Muscle of back (tissue), 11 donors: ENCODE measurements around the gene CDPF1. TPM values are rescaled to one million over a fixed set of nuclear protein-coding genes. Genes with fewer than 3 reads are reported as not detected.
"Not testable (repeated sequence)": the region's sequence is repeated elsewhere in the genome, so short reads cannot be mapped to it uniquely, and the experiment has no call there.

ENCODE experiments used
- DNase-seq, 3 donors: peaks; one replicate each; pipeline versions ENCODE4 v3.0.0 to v3.0.0-alpha.2; 2013
- polyA plus RNA-seq, 10 donors: library from polyadenylated mRNA; unstranded; fragments of 120-200 nt; gene quantifications; one replicate each; pipeline ENCODE4 v1.2.1, GENCODE V29; 2013; ENCODE audit not compliant: insufficient read length in 10 of 10

CDPF1 gene
- polyA plus RNA-seq, 10 donors, result 9.7 to 12.6 (median 11.4) TPM

DNA sequence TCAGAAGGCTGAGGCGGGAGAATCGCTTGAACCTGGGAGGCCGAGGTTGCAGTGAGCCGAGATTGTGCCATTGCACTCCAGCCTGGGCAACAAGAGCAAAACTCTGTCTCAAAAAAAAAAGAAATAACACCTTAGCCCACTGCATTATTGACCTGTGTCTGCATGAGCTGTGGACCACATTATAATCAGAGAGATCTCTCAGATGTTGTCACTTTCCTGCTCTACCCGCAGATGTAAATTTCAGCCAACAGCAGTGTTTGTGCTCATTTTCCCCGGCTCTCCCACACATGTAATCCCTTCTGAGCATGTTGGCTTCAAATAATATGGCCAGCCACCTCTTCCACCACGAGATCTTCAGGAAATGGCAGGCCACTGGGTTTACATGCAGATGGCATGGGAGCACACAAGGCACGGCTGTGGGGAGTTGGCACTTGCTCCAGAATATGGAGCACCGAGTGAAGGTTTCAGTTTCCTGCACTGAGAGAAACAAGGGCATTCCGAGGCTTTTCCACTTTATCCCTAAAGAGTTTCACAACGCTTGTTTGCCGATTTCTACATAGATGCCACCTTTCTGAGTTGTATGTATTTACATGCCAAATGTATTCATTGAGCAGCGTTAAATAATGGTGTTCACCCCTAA lies 19.7 kb downstream of the CDPF1 start:
- DNase-seq, result no peak

GRCh38 chr22:46229701-46230100 lies 20.4 kb downstream of the CDPF1 start:
- no peak for DNase-seq

DNA sequence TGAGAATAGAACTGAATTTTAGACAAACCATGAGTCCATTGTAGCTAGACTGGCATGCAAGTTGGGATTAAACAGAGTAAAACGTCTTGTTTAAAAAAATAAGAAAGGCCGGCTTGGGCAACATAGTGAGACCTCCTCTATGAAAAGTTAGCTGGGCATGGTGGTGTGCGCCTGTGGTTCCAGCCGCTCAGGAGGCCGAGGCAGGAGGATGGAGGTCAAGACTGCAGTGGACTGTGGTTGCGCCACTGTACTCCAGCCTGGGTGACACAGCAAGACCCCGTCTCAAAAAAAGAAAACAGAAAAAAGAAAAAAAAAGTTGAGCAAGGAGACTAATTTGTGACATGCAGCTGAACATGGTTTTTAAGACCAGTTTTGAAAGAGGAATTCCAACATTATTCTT lies 23.5 kb downstream of the CDPF1 start:
- no peak for DNase-seq

- DNase-seq, result no peak
These were observed 24.5 kb downstream of the CDPF1 start for GRCh38 chr22:46225631-46226030.

DNA sequence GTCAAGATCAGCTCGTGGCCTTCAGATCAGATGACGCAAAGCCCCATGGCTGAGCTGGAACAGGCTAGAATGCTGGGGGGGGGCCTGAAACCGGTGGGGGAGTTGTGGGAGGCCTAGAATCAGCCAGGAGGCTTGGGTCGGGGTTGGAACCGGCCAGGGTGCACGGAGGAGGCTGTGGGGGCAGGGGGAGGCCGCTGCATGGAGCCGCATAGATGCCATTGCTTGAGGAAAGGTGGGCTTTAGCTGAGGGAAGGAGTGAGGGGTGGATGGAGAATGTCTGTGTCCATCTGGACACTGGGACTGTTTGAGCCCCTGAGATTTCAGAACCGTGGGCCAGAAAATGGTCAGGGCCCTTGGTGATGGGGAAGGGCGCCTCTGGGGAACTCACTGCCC lies 25.2 kb downstream of the CDPF1 start:
- DNase-seq, result no peak

- no peak for DNase-seq
These were observed 25.8 kb downstream of the CDPF1 start for GRCh38 chr22:46224044-46224897.

GRCh38 chr22:46220921-46221320 lies 29.2 kb downstream of the CDPF1 start:
- DNase-seq, result no peak

- DNase-seq, result no peak
These were observed 30.5 kb downstream of the CDPF1 start for GRCh38 chr22:46219636-46220035.

- DNase-seq, result no peak
These were observed 35.5 kb downstream of the CDPF1 start for GRCh38 chr22:46214616-46215015.

DNA sequence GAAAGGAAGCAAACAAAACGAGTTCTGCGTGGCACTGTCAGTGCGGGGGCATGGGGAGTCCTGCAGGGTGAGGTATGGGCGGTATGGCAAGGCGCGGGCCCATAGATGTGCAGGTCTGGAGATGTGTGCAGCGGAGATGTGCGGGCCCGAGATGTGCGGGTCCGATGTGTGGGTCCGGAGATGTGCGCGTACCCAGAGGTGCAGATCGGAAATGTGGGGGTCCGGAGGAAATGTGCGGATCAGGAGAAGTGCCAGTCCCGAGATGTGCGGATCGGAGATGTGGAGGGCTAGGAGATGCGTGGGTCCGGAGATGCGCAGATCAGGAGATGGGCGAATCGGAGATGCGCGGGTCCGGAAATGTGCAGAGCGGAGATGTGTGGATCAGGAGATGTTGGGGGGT lies 35.9 kb downstream of the CDPF1 start:
- DNase-seq, result no peak

DNA sequence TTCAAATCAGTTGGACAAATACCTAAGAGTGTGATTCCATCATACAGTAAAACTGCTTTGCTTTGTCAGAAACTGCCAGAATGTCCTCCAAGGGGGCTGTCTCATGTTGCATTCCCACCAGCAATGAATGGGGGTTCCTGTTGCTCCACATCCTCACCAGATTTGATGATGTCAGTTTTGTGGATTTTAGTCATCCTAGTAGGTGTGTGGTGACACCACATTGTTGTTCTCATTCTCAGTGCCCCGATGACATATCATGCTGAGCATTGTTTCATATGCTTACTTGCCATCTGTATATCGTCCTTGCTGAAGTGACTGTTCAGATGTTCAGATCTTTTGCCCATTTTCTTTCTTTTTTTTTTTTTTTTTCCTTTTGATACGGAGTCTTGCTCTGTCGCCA lies 37.0 kb downstream of the CDPF1 start:
- no peak for DNase-seq

DNA sequence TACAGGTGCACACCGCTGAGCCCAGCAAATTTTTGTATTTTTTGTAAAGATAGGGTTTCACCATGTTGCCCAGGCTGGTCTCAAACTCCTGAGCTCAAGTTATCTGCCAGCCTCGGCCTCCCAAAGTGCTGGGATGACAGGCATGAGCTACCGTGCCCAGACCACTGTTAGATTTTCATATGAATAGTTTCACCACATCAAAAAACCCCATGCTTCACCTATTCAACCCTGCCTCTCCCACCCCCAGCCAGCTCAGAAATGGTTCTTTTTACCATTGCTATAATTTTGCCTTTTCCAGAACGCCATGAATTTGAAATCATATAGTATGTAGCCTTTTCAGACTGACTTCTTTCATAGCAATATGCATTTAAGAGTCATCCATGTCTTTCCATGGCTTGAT lies 37.9 kb downstream of the CDPF1 start:
- no peak for DNase-seq

- no peak for DNase-seq
These were observed 40.8 kb downstream of the CDPF1 start for GRCh38 chr22:46209262-46209661.

- DNase-seq, result no peak
These were observed 46.5 kb downstream of the CDPF1 start for GRCh38 chr22:46203601-46203980.

DNA sequence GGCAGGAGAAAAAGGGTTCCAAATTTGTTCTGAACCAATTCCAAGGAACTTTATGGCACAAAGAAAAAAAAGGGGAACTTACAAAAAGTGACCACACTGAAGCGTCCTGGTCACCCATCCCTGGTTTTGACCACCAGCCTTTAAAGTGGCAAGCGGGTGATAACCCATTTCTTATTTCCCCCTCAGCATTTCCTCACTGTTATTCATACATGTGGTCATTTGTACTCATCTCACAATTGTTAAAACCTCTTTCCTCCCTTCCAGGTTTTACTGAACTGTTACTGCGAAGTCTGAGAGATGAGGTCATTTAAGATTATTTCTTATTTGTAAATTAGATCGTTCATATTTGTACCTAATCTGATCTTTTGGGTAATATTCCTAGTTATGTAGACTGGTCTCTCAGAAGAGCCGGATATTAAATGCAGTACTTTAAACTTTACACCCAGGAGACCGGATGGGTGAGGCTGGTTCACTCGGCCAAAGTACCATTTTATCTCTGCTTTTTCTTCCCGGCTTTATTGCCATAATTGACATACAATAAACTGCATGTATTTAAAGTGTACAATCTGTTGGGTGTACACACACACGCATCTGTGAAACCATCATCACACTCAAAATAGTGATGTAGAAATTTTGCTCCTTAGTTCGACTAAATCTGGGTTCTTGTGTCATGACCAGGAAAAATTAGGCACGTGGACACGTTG lies 47.0 kb downstream of the CDPF1 start:
- DNase-seq, result no peak

DNA sequence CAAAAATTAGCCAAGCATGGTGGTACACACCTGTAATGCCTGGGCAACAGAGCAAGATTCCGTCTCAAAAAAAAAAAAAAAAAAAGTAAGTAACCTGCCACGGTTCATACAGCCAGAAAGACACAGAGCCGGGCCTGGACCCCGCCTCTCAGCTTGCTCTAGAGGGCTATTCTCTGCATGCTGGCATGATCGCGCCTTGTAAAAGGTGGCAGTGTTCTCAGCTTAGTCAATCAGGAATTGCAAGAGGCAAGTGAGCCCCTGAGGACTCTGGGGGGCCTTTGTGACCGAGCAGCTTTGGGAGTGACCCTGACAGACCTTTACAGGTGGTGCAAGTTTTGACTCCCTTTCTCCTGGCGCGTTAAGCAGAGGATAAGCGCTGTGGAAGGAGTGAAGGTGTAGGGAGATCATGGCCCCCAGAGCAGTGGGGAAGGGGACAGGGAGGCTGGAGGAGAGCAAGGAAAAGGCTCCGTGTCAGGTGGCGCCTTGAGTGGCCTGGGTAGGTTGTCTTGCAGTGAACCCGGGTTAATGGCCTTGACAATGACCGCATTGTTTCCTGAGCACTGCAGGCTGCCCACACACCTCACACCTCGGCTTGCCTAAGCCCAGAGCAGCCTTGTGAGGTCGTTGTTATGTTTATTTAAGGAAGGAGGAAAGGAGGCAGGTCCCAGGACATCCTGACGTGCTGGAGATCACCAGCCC lies 48.9 kb downstream of the CDPF1 start:
- DNase-seq, result no peak

DNA sequence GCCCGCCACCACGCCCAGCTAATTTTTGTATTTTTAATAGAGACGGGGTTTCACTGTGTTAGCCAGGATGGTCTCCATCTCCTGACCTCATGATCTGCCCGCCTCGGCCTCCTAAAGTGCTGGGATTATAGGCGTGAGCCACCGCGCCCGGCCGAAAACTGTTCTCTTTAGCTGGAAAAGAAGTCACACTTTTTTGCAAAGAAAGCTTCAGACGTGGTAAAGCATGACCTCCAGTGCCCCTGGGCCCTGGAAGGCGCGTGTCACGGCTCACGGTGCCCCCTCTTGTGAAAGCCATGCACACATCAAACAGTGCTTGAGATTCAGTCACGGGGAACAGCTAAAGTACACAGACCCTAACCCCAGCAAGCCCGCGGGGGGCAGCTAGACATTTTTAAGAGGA lies 51.3 kb downstream of the CDPF1 start:
- not testable (repeated sequence) for DNase-seq

- no peak for DNase-seq
These were observed 51.8 kb downstream of the CDPF1 start for GRCh38 chr22:46198274-46198673.

DNA sequence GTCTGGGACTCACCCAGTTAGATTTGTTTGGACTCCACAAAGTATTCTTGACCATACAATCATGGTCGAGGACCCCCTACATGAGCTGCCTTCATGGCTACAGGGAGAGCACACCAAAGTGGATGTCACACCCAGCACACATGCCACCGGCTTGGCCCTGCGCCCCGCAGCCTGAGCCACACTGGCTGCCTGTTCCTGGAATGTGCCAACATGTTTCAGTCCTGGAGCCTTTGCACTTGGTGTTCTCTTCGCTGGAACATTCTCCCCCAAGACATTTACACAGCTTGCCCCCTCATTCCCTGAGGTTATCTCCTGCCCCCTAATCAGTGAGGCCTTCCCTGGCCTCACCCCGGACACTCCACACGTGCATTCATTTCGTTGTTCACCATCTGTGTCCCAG lies 53.8 kb downstream of the CDPF1 start:
- peak in 1 of 3 donors; percentile 13 for DNase-seq

DNA sequence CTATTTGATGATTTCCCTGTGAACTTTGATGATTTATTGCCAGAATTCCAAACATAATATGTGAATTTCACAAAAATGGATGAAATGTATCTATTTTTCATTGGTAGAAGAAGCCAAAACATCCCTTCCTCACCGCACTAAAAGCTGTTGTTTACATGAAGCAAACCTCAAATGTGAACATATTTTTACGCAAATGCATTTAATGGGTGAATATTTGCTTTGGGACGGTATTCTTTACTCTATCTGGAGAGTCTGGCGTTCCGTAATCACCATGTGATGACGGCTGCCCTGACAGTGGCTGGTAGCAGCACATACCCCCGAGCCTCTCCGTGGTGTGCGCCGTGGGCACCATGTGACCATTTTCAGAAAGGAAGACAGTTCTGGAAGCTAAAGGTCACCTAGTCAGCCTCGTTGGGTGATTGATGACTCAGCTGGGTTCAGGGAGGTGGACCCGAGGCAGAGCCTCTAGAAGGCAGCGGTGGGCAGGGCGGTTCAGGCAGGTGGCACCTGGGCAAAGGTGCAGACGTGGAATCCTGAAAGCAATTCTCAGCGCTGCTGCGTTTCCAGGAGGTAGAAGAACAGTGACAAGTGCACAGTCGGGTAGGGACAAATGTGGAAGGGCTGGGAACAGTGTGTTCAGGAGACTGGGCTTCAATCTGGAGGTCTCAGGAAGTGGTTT lies 54.5 kb downstream of the CDPF1 start:
- DNase-seq, result no peak
